Naive thymus-derived CD8-positive, alpha-beta T cell (primary cell): Measurements from ENCODE around the gene CCDC197. TPM values are rescaled to one million over a fixed set of nuclear protein-coding genes. Genes with fewer than 3 reads are reported as not detected.

Experiments used
- ATAC-seq, 2 donors: fragments of 150-1000 bp; cut with Tn5 transposase in 1 of 2; sonication (Bioruptor Pico), chemical (Tn5 transposase) in 1 of 2; 1 replicate in 1 of 2; 2 replicates in 1 of 2; pipeline ENCODE4 v1.10.0; 2021; ENCODE audit warnings: mild to moderate bottlenecking in 2 of 2, moderate library complexity in 2 of 2
- POLR2A ChIA-PET: fragments of 350-600 bp; sonication (Branson Sonifier 250); formaldehyde crosslinking; loops from one replicate; lab custom pipeline; 2021; ENCODE audit warnings: antibody characterized with exemption; lab: Charles Lee
- DNase-seq, 10 donors: peaks; one replicate each; pipeline versions ENCODE4 v3.0.0 to v3.0.0-alpha.2; 2020 to 2022
- H3K27ac Mint-ChIP-seq, 10 donors: one replicate each; pipeline ENCODE4 v1.8.0; 2020 to 2022; ENCODE audit warnings: mild to moderate bottlenecking in 10 of 10, mixed read lengths in 10 of 10, moderate library complexity in 4 of 10, inconsistent platforms in 1 of 10
- H3K27me3 Mint-ChIP-seq, 5 donors: one replicate each; pipeline ENCODE4 v1.8.0; 2021 to 2022; ENCODE audit warnings: mixed read lengths in 5 of 5
- H3K36me3 Mint-ChIP-seq, 3 donors: one replicate each; pipeline ENCODE4 v1.8.0; 2020 to 2022; ENCODE audit warnings: mixed read lengths in 3 of 3, mild to moderate bottlenecking in 2 of 3, inconsistent platforms in 1 of 3
- H3K4me1 Mint-ChIP-seq, 4 donors: one replicate each; pipeline ENCODE4 v1.8.0; 2021 to 2022; ENCODE audit warnings: mixed read lengths in 4 of 4
- H3K4me3 Mint-ChIP-seq, 10 donors: one replicate each; pipeline ENCODE4 v1.8.0; 2020 to 2022; ENCODE audit warnings: mild to moderate bottlenecking in 10 of 10, mixed read lengths in 10 of 10, moderate library complexity in 6 of 10, inconsistent platforms in 1 of 10
- H3K9me3 Mint-ChIP-seq, 9 donors: one replicate each; pipeline ENCODE4 v1.8.0; 2020 to 2022; ENCODE audit warnings: mixed read lengths in 9 of 9, mild to moderate bottlenecking in 3 of 9, inconsistent platforms in 1 of 9, moderate library complexity in 1 of 9
- polyA plus RNA-seq, 3 donors: library from polyadenylated mRNA; unstranded; fragments of 300-500 nt; fragmentation: Illumina TruSeq; gene quantifications; one replicate each; pipeline ENCODE4 v1.2.3, GENCODE V29; 2021
- total RNA-seq, 8 experiments: library from RNA in 2 of 8; stranded (reverse) in 2 of 8; gene quantifications; one replicate each; pipeline ENCODE4 v1.2.3 and lab custom pipeline; 2021 to 2026

CCDC197 gene
- total and polyA plus RNA-seq, 5 experiments from 2014 or later = not detected

GRCh38 chr14:94030571-94030970, 33.5 kb downstream of the CCDC197 start:
- no peak overlapping the region for H3K4me3 Mint-ChIP-seq
- no peak for ATAC-seq
- POLR2A ChIA-PET = no interaction called here
- peaks cover 9 to 22% (median 13%) of the 10 kb centered on the region in 4 donors for H3K4me1 Mint-ChIP-seq
- H3K36me3 Mint-ChIP-seq = no peaks in the 10 kb centered on the region
- no peak overlapping the region for H3K27ac Mint-ChIP-seq
- H3K9me3 Mint-ChIP-seq = no peaks in the 10 kb centered on the region
- DNase-seq = no peak
- peaks cover 0 to 6% (median 0%) of the 10 kb centered on the region in 5 donors for H3K27me3 Mint-ChIP-seq

DNA sequence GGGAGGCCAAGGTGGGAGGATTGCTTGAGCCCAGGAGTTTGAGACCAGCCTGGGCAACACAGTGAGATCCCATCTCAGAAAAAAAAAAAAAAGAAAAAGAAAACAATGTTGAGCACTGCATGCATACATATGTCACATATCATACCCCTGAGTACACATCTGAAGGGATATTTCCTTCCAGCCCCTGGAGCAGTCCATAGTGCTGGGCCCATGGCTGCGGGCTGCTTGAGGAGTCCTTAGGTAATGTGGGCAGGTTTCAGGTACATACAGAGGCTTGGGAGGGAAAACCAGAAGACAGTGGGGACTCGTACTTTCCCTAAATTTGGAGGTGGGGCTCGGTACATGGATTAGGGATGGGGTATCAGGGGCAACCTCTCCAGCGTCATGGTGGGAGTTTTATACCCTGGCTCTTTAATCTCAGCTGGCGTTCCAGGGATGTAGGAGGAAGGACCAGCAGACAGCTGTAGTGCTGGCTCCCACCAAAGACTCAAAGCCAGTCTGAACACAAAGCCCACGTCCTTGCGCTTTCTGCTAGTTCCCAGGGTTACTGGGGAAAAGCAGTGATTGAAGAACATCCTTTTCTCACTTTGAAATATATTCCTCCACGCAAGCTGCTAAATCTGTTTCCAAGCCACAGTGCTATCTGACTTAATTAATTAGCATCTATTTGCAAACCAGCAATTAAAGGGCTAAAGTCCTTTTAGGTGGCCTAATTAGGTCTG, 34.2 kb downstream of the CCDC197 start:
- POLR2A ChIA-PET = no interaction called here
- H3K4me3 Mint-ChIP-seq = no peak overlapping the region
- no peaks in the 10 kb centered on the region for H3K36me3 Mint-ChIP-seq
- no peaks in the 10 kb centered on the region for H3K9me3 Mint-ChIP-seq
- no peak overlapping the region for H3K27ac Mint-ChIP-seq
- DNase-seq = no peak
- H3K27me3 Mint-ChIP-seq = peaks cover 0 to 3% (median 0%) of the 10 kb centered on the region in 5 donors
- ATAC-seq = no peak
- H3K4me1 Mint-ChIP-seq = peaks cover 6 to 15% (median 7%) of the 10 kb centered on the region in 4 donors

GRCh38 chr14:94031883-94032279, 34.8 kb downstream of the CCDC197 start:
- no peak overlapping the region for H3K4me3 Mint-ChIP-seq
- POLR2A ChIA-PET = no interaction called here

DNA sequence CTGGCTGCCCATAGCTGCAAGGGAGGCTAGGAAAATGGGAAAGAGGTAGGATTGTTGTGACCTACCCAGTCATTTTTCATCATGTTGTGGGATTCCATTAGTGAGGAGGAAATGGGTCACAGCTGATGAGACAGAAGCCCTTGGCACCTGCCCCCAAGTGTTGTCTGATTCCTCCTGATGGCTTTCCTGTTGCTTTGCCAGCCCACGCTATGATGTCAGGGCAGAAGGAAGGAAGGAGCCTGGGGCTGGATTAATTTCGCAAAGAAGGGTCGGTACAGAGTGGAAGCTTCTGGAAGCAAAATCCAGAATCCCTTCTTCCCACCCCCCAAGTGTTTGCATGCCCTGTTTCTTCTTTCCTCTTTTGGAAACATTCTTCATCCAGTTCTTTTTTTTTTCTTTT, 37.8 kb downstream of the CCDC197 start:
- DNase-seq (no peak), ATAC-seq (no peak)
- H3K27me3 Mint-ChIP-seq = peaks cover 0 to 4% (median 0%) of the 10 kb centered on the region in 5 donors
- POLR2A ChIA-PET = interaction anchor here (0.7 to 1.7 kb wide), 4 partner anchors 9 to 102 kb away, joined by 4 to 5 read pairs (median 4); partner anchors contain the start of gene OTUB2
- no peak overlapping the region for H3K4me3 Mint-ChIP-seq
- no peaks in the 10 kb centered on the region for H3K36me3 Mint-ChIP-seq
- H3K9me3 Mint-ChIP-seq = no peaks in the 10 kb centered on the region
- H3K27ac Mint-ChIP-seq = no peak overlapping the region
- peaks cover 2 to 6% (median 3%) of the 10 kb centered on the region in 4 donors for H3K4me1 Mint-ChIP-seq

More at GRCh38 chr14:94031883-94032279, 34.8 kb downstream of the CCDC197 start:
- ATAC-seq (no peak), DNase-seq (no peak)
- Mint-ChIP-seq H3K4me1 (peaks cover 9 to 17% (median 12%) of the 10 kb centered on the region in 4 donors), H3K27me3 (peaks cover 0 to 4% (median 0%) of the 10 kb centered on the region in 5 donors), H3K27ac (peak overlapping the region in 1 of 10 donors; percentile 21), H3K36me3 (no peaks in the 10 kb centered on the region), H3K9me3 (no peaks in the 10 kb centered on the region)

DNA sequence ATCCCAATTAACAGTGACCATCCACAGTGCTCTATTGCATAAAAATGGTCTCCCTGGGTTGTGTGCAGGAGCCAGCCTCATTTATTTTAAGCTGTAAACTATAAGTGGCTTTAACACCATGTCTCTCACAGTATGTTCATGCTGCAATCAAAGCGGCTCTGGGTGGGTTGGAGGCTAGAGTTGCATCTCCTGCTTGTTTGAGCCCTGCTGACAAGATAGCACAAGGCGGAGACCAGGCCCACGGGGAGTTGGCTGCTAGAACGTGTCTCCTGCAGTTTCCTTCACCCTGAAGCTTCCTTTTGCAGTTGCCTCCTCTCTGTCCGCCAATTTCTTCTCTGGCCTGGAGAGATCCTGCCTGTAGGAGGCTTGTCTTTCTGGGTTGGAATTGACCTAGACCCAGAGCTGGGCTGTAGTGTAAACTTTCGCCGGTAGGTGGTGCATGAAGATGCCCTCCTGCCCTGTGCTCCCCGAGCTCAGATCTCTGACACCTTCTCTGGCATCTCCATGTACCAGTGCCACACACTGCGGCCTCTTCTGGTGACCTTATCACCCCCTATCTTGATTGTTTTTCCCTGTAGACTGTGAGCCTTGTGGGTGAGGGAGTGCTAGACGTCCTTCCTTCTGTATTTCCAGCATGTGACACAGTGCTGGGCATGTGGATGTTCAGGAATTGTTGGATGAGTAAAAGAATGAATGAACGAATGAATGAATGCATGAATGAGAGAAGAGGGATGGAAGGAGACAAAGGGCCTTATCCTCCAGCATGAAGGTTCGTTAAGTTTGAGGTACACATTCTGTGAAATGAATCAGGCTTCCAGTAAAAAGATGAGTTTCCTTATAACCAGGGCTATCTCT, 39.4 kb downstream of the CCDC197 start:
- Mint-ChIP-seq H3K27me3 (peaks cover 0 to 4% (median 0%) of the 10 kb centered on the region in 5 donors), H3K9me3 (no peaks in the 10 kb centered on the region), H3K4me1 (peaks cover 2 to 7% (median 5%) of the 10 kb centered on the region in 4 donors), H3K4me3 (no peak overlapping the region), H3K36me3 (no peaks in the 10 kb centered on the region), H3K27ac (peak overlapping the region in 2 of 10 donors; percentile 24 to 73)
- POLR2A ChIA-PET = interaction anchor here (0.6 to 1.6 kb wide), 4 partner anchors 35 to 144 kb away, joined by 3 to 6 read pairs (median 4); no protein-coding TSS in a partner anchor
- DNase-seq (peak; percentile 42 to 82 (median 70)), ATAC-seq (peak; percentile 78 to 92)

DNA sequence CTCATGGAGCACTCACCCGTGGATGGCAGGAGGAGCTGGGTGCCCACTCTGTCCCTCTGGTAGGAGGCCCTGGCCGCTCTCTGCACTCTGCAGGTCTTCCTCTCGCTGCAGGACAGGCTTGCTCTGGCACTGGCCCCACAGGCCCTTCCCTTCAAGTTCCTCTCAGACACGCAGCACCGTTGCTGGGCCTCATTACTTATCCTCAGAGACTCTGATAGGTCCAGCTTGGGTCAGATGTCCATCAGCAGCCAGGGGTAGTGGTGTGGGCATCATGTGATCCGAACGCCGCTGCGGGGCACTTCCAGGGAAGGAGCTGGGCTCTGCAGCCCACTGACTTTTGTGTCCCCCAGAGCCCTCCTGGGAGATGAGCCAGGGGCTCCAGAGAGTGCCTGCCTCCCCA, 40.9 kb downstream of the CCDC197 start:
- no peak overlapping the region for H3K4me3 Mint-ChIP-seq
- POLR2A ChIA-PET = interaction anchor here (0.7 kb wide), 1 partner anchor 29 kb away, joined by 6 read pairs; no protein-coding TSS in a partner anchor

DNA sequence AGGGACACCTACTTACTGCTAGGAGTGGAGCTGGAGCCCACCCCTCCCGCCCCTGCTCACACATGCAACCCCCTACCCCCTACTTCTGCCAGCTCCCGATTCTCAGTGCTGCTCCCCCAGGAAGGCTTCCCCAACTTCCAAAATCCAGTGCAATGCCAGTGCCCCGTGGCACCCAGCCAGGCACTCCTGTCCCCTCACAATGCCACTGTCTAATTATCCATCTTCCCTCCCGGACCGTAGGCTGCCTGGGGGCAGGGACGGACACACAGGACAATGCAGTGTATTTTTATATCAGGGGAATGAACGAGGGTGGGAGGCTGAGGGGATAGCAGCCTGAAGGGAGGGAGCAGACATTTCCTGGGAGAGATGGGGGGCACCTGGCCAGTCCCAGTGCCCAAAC, 41.4 kb downstream of the CCDC197 start:
- H3K36me3 Mint-ChIP-seq = no peaks in the 10 kb centered on the region
- no peak overlapping the region for H3K27ac Mint-ChIP-seq
- ATAC-seq = no peak

More for the DNA sequence above, 40.9 kb downstream of the CCDC197 start:
- ATAC-seq (no peak), DNase-seq (no peak)
- peaks cover 2 to 10% (median 5%) of the 10 kb centered on the region in 4 donors for H3K4me1 Mint-ChIP-seq
- H3K27me3 Mint-ChIP-seq = peaks cover 0 to 4% (median 0%) of the 10 kb centered on the region in 5 donors
- no peaks in the 10 kb centered on the region for H3K9me3 Mint-ChIP-seq
- H3K27ac Mint-ChIP-seq = no peak overlapping the region
- H3K36me3 Mint-ChIP-seq = no peaks in the 10 kb centered on the region

GRCh38 chr14:94038921-94039629, 42.0 kb downstream of the CCDC197 start:
- POLR2A ChIA-PET = no interaction called here
- no peak for ATAC-seq
- H3K9me3 Mint-ChIP-seq = no peaks in the 10 kb centered on the region
- H3K27ac Mint-ChIP-seq = no peak overlapping the region
- H3K27me3 Mint-ChIP-seq = peaks cover 0 to 4% (median 0%) of the 10 kb centered on the region in 5 donors
- no peak overlapping the region for H3K4me3 Mint-ChIP-seq
- DNase-seq = no peak
- no peaks in the 10 kb centered on the region for H3K36me3 Mint-ChIP-seq
- H3K4me1 Mint-ChIP-seq = peaks cover 2 to 12% (median 5%) of the 10 kb centered on the region in 4 donors

More for the DNA sequence above, 41.4 kb downstream of the CCDC197 start:
- Mint-ChIP-seq H3K9me3 (no peaks in the 10 kb centered on the region), H3K27me3 (peaks cover 0 to 4% (median 0%) of the 10 kb centered on the region in 5 donors), H3K4me3 (no peak overlapping the region), H3K4me1 (peaks cover 2 to 10% (median 5%) of the 10 kb centered on the region in 4 donors)
- POLR2A ChIA-PET = no interaction called here
- DNase-seq = no peak

- Mint-ChIP-seq H3K36me3 (peaks cover 0 to 3% (median 0%) of the 10 kb centered on the region in 3 donors), H3K27me3 (peaks cover 0 to 4% (median 0%) of the 10 kb centered on the region in 5 donors), H3K4me1 (peaks cover 2 to 15% (median 5%) of the 10 kb centered on the region in 4 donors), H3K9me3 (no peaks in the 10 kb centered on the region), H3K4me3 (no peak overlapping the region), H3K27ac (peak overlapping the region in 1 of 10 donors; percentile 70)
- no peak for ATAC-seq
- no peak for DNase-seq
- POLR2A ChIA-PET = no interaction called here
Measured at GRCh38 chr14:94040247-94040646, 43.1 kb downstream of the CCDC197 start.

- Mint-ChIP-seq H3K9me3 (no peaks in the 10 kb centered on the region), H3K36me3 (peaks cover 0 to 8% (median 0%) of the 10 kb centered on the region in 3 donors), H3K27me3 (peaks cover 0 to 4% (median 0%) of the 10 kb centered on the region in 5 donors), H3K4me3 (no peak overlapping the region), H3K27ac (peak overlapping the region in 2 of 10 donors; percentile 40 to 70), H3K4me1 (peaks cover 2 to 15% (median 5%) of the 10 kb centered on the region in 4 donors)
- ATAC-seq (no peak), DNase-seq (no peak)
- POLR2A ChIA-PET = no interaction called here
Measured at GRCh38 chr14:94040796-94041195, 43.7 kb downstream of the CCDC197 start.

- Mint-ChIP-seq H3K27ac (peak overlapping the region in 6 of 10 donors; percentile 5 to 82 (median 60)), H3K27me3 (peaks cover 0 to 1% (median 0%) of the 10 kb centered on the region in 5 donors), H3K36me3 (peaks cover 0 to 17% (median 0%) of the 10 kb centered on the region in 3 donors), H3K4me3 (no peak overlapping the region), H3K4me1 (peaks cover under 1 to 12% (median 2%) of the 10 kb centered on the region in 4 donors), H3K9me3 (no peaks in the 10 kb centered on the region)
- POLR2A ChIA-PET = interaction anchor here (0.6 kb wide), 1 partner anchor 91 kb away, joined by 3 read pairs; no protein-coding TSS in a partner anchor
- ATAC-seq = no peak
- DNase-seq = no peak
Measured at GRCh38 chr14:94041551-94042346, 44.6 kb downstream of the CCDC197 start.
